T-helper 1 cell (primary cell): ENCODE results near the gene GRID1.
"Not testable (repeated sequence)": the region's sequence is repeated elsewhere in the genome, so short reads cannot be mapped to it uniquely, and the experiment has no call there.

Experiments
- DNase-seq, 5 donors: peaks; one replicate each; pipeline ENCODE4 v3.0.0-alpha.2; 2012 to 2020

GRID1 gene

GRCh38 chr10:86123304-86123703, 243.3 kb downstream of the GRID1 start:
- no peak for DNase-seq

GRCh38 chr10:86122646-86123045, 243.9 kb downstream of the GRID1 start:
- no peak for DNase-seq

- DNase-seq: no peak
Observed at GRCh38 chr10:86121200-86121599, 245.4 kb downstream of the GRID1 start.

- DNase-seq: no peak
Observed at GRCh38 chr10:86117051-86117450, 249.5 kb downstream of the GRID1 start.

GRCh38 chr10:86113983-86114382, 252.6 kb downstream of the GRID1 start:
- DNase-seq: no peak

- no peak for DNase-seq
Observed at GRCh38 chr10:86113501-86113900, 253.1 kb downstream of the GRID1 start.

GRCh38 chr10:86113044-86113443, 253.6 kb downstream of the GRID1 start:
- DNase-seq: no peak

GRCh38 chr10:86111902-86112545, 254.6 kb downstream of the GRID1 start:
- no peak for DNase-seq

GRCh38 chr10:86110156-86110786, 256.3 kb downstream of the GRID1 start:
- DNase-seq: no peak

GRCh38 chr10:86109421-86109820, 257.2 kb downstream of the GRID1 start:
- no peak for DNase-seq

- no peak for DNase-seq
Observed at GRCh38 chr10:86108696-86109095, 257.9 kb downstream of the GRID1 start.

- not testable (repeated sequence) for DNase-seq
Observed at GRCh38 chr10:86107611-86108310, 258.8 kb downstream of the GRID1 start.

GRCh38 chr10:86107131-86107530, 259.5 kb downstream of the GRID1 start:
- no peak for DNase-seq

GRCh38 chr10:86106616-86107015, 260.0 kb downstream of the GRID1 start:
- DNase-seq: no peak

GRCh38 chr10:86105640-86106039, 261.0 kb downstream of the GRID1 start:
- no peak for DNase-seq

GRCh38 chr10:86105181-86105580, 261.4 kb downstream of the GRID1 start:
- DNase-seq: no peak

- DNase-seq: no peak
Observed at GRCh38 chr10:86104611-86105145, 261.9 kb downstream of the GRID1 start.

GRCh38 chr10:86104156-86104555, 262.4 kb downstream of the GRID1 start:
- DNase-seq: no peak

GRCh38 chr10:86103391-86104101, 263.0 kb downstream of the GRID1 start:
- DNase-seq: no peak

- DNase-seq: no peak
Observed at GRCh38 chr10:86102451-86102850, 264.1 kb downstream of the GRID1 start.

- DNase-seq: no peak
Observed at GRCh38 chr10:86102031-86102430, 264.6 kb downstream of the GRID1 start.

- DNase-seq: peak in 1 of 5 donors; percentile 11
Observed at GRCh38 chr10:86100581-86101061, 266.0 kb downstream of the GRID1 start.
